Liver (tissue), 9 donors: ENCODE data around the gene LTA4H. TPM values are rescaled to one million over a fixed set of nuclear protein-coding genes. Genes with fewer than 3 reads are reported as not detected.

ENCODE experiments used
- DNase-seq: peaks from one replicate; pipeline ENCODE4 v3.0.0-alpha.2; 2017; ENCODE audit warnings: low spot score
- H3K27ac ChIP-seq, 2 donors: one replicate each; pipeline ENCODE4 v1.7.0; 2013; ENCODE audit warnings: inconsistent platforms in 2 of 2, low read length in 2 of 2, control low read depth in 1 of 2, low read depth in 1 of 2, mild to moderate bottlenecking in 1 of 2
- H3K27me3 ChIP-seq, 4 donors: one replicate each; pipeline versions ENCODE4 v1.6.1 to v1.7.0; 2013; ENCODE audit warnings: low read length in 3 of 4, inconsistent platforms in 1 of 4, mild to moderate bottlenecking in 1 of 4, moderate library complexity in 1 of 4; ENCODE audit not compliant: control insufficient read depth in 4 of 4, insufficient read depth in 4 of 4
- H3K36me3 ChIP-seq, 4 donors: one replicate each; pipeline versions ENCODE4 v1.6.1 to v1.7.0; 2013; ENCODE audit warnings: low read length in 3 of 4, mild to moderate bottlenecking in 3 of 4, low read depth in 1 of 4, moderate library complexity in 1 of 4; ENCODE audit not compliant: control insufficient read depth in 4 of 4, insufficient read depth in 3 of 4
- H3K4me1 ChIP-seq, 4 donors: one replicate each; pipeline versions ENCODE4 v1.6.1 to v1.7.0; 2013; ENCODE audit warnings: low read length in 3 of 4, mild to moderate bottlenecking in 3 of 4, moderate library complexity in 1 of 4; ENCODE audit not compliant: control insufficient read depth in 4 of 4, insufficient read depth in 4 of 4
- H3K4me3 ChIP-seq, 3 donors: one replicate each; pipeline versions ENCODE4 v1.6.1 to v1.7.0; 2013; ENCODE audit warnings: low read length in 3 of 3, control low read depth in 1 of 3, low read depth in 1 of 3, mild to moderate bottlenecking in 1 of 3
- H3K9ac ChIP-seq, 2 donors: one replicate each; pipeline ENCODE4 v1.7.0; 2013; ENCODE audit warnings: low read length in 2 of 2, mild to moderate bottlenecking in 2 of 2, moderate library complexity in 2 of 2, control low read depth in 1 of 2, low read depth in 1 of 2
- H3K9me3 ChIP-seq, 4 donors: one replicate each; pipeline versions ENCODE4 v1.6.1 to v1.7.0; 2013; ENCODE audit warnings: low read length in 3 of 4; ENCODE audit not compliant: control insufficient read depth in 4 of 4
- EGR1 ChIP-seq, 2 donors: IDR thresholded peaks; 2 replicates each; pipeline ENCODE4 v1.6.1; 2016 to 2018; ENCODE audit warnings: antibody characterized with exemption in 2 of 2, low read depth in 2 of 2
- FOXA1 ChIP-seq: IDR thresholded peaks from 2 replicates; pipeline ENCODE4 v1.6.1; 2016; ENCODE audit warnings: antibody characterized with exemption
- GABPA ChIP-seq, 2 donors: IDR thresholded peaks in 1 of 2; conservative IDR thresholded peaks in 1 of 2; 2 replicates each; pipeline ENCODE4 v1.6.1; 2016; ENCODE audit warnings: antibody characterized with exemption in 2 of 2, mild to moderate bottlenecking in 1 of 2, moderate library complexity in 1 of 2
- HNF4A ChIP-seq, 2 donors: conservative IDR thresholded peaks; 2 replicates each; pipeline ENCODE4 v1.6.1; 2016; ENCODE audit warnings: antibody characterized with exemption in 2 of 2, mild to moderate bottlenecking in 2 of 2
- JUND ChIP-seq, 2 donors: IDR thresholded peaks; 2 replicates each; pipeline ENCODE4 v1.6.1; 2016; ENCODE audit warnings: antibody characterized with exemption in 2 of 2
- RAD21 ChIP-seq, 2 donors: IDR thresholded peaks; 2 replicates each; pipeline ENCODE4 v1.6.1; 2016; ENCODE audit warnings: antibody characterized with exemption in 2 of 2, mild to moderate bottlenecking in 2 of 2
- RXRA ChIP-seq, 2 donors: IDR thresholded peaks; 2 replicates each; pipeline ENCODE4 v1.6.1; 2017 to 2018; ENCODE audit warnings: antibody characterized with exemption in 2 of 2, mild to moderate bottlenecking in 1 of 2
- TAF1 ChIP-seq: conservative IDR thresholded peaks from 2 replicates; pipeline ENCODE4 v1.6.1; 2016; ENCODE audit warnings: antibody characterized with exemption, mild to moderate bottlenecking
- YY1 ChIP-seq: IDR thresholded peaks from 2 replicates; pipeline ENCODE4 v1.6.1; 2016; ENCODE audit warnings: antibody characterized with exemption, mild to moderate bottlenecking
- WGBS: extraction: QIAGEN DNeasy Blood & Tissue Kit; methylation state at CpG from one replicate; pipeline ENCODE4 v1.1.7; 2013; 5-methylcytosine and 5-hydroxymethylcytosine counted together
- polyA plus RNA-seq, 2 donors: library from polyadenylated mRNA; stranded (reverse) in 1 of 2; unstranded in 1 of 2; fragments of 200-250 nt in 1 of 2; fragments of >200 nt in 1 of 2; fragmentation: Nextera tagmentation in 1 of 2; extraction: Ambion mirVana in 1 of 2; gene quantifications; one replicate each; pipeline versions ENCODE4 v1.2.1 to v1.2.3, GENCODE V29; 2013 to 2015
- total RNA-seq, 2 donors: library from RNA; depleted of rRNA; stranded (reverse); fragments of >200 nt; gene quantifications; one replicate each; pipeline ENCODE4 v1.2.3, GENCODE V29; 2014
- TF ChIP-seq, protein P1 (sequence below): IDR thresholded peaks from 2 replicates; pipeline ENCODE4 v1.6.1; 2016; ENCODE audit warnings: antibody characterized with exemption
- TF ChIP-seq, protein P2 (sequence below): IDR thresholded peaks from 2 replicates; pipeline ENCODE4 v1.6.1; 2016; ENCODE audit warnings: antibody characterized with exemption
- TF ChIP-seq, protein P3 (sequence below): IDR thresholded peaks from 2 replicates; pipeline ENCODE4 v1.6.1; 2016; ENCODE audit warnings: antibody characterized with exemption
- donor health status: healthy.
- donor health status: healthy.
- donor health status: healthy.
- donor health status: healthy.
- donor health status: healthy.

LTA4H gene
- total and polyA plus RNA-seq, 4 donors = 16.6 to 34.5 (median 20.9) TPM

DNA sequence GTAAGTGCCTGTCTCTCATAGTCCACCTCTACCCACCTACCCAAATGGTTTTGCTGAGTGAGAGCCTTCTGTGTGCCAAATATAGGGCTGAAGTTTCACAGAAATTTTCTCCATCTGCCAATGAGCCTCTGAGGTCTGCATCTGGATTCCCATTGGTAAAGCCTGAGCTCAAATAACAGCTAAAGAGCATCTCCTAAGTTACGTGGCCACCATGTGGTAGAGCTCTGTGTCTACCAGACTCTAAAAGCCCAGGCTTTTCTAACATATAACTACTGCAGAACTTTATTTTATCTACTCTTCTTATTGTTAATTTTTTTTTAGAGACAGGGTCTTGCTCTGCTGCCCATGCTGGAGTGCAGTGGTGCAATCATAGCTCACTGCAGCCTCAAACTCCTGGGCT, 76.3 kb downstream of the LTA4H start:
- H3K4me1 ChIP-seq = peaks cover 0 to 2% (median 2%) of the 10 kb centered on the region in 4 donors
- WGBS = 78% methylated on average over 1 of the region's 1 CpG
- no peak for DNase-seq
- TF ChIP-seq, protein P1, sequence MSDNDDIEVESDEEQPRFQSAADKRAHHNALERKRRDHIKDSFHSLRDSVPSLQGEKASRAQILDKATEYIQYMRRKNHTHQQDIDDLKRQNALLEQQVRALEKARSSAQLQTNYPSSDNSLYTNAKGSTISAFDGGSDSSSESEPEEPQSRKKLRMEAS = no peak
- TF ChIP-seq RAD21 (IDR thresholded peaks at IDR 0.05) (peak; percentile 38 to 64), YY1 (no peak), HNF4A (conservative IDR thresholded peaks at IDR 0.05) (no peak)
- H3K27ac ChIP-seq = no peak overlapping the region
- H3K36me3 ChIP-seq = peaks cover 4 to 40% (median 32%) of the 10 kb centered on the region in 4 donors
- H3K27me3 ChIP-seq = no peaks in the 10 kb centered on the region
- no peak overlapping the region for H3K4me3 ChIP-seq
- H3K9ac ChIP-seq = no peak overlapping the region
- no peaks in the 10 kb centered on the region for H3K9me3 ChIP-seq

DNA sequence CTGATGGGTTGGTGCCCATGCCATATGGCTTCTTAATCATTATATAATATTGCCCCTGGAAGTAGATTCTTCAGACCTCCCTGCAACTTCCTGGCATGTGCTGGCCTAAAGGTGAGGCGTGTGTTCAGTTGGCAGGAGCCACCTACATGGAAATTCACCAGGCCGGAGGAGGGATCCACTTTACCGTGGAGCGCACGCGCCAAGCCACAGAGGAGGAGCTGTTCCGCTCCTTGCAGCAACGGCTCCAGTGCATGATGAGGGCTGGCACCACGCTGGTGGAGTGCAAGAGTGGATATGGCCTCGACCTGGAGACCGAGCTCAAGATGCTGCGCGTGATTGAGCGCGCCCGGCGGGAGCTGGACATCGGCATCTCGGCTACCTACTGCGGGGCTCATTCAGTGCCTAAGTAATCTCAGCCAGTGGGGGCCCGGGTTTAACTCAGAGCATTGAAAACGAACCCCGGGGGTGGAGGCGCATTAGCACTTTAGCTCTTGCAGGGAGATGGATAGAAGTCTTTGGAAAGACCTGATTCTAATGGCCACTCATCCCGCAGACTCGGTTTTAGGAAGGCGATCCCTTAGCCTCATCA, 78.7 kb downstream of the LTA4H start:
- no peak overlapping the region for H3K9ac ChIP-seq
- H3K36me3 ChIP-seq = peaks cover 4 to 38% (median 32%) of the 10 kb centered on the region in 4 donors
- H3K9me3 ChIP-seq = no peaks in the 10 kb centered on the region
- WGBS = 88% methylated on average over 27 of the region's 27 CpGs
- no peak overlapping the region for H3K4me3 ChIP-seq
- TF ChIP-seq JUND (IDR thresholded peaks at IDR 0.05) = no peak
- no peak for TF ChIP-seq RAD21 (IDR thresholded peaks at IDR 0.05)
- H3K27ac ChIP-seq = no peak overlapping the region
- no peak for DNase-seq
- no peaks in the 10 kb centered on the region for H3K27me3 ChIP-seq
- no peaks in the 10 kb centered on the region for H3K4me1 ChIP-seq

DNA sequence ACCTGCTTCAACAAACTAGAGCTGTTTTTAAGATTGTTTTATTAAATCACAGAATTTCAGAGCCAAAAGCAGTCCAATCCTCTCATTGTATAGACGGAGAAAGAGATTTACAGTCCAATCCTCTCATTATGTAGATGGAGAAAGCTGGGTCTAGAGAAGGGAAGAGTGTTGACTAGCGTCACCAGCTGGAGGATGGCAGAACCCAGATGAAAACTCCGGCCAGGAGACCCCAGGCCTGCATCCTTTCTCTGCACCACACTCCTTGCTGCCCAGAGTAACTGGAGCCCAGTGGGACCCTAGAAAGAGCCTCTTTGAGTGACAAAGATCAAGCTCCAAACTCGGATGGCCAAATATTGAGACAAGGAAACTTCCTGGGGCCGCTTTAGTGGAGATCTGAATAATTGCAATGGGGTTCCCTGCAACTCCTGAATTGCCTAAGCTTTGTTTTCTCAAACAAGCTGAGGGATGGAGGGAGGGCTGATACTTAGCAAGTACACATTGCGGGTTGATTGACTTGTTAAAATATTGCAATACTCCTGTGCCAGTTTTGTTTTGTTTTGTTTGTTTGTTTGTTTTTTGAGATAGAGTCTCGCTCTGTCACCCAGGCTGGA, 79.7 kb downstream of the LTA4H start:
- Histone ChIP-seq H3K36me3 (peaks cover 4 to 32% (median 29%) of the 10 kb centered on the region in 4 donors), H3K27ac (no peak overlapping the region), H3K4me3 (no peak overlapping the region), H3K9me3 (no peaks in the 10 kb centered on the region), H3K4me1 (no peaks in the 10 kb centered on the region), H3K27me3 (no peaks in the 10 kb centered on the region), H3K9ac (no peak overlapping the region)
- WGBS = 92% methylated on average over 7 of the region's 7 CpGs
- no peak for DNase-seq
- TF ChIP-seq, protein P2, sequence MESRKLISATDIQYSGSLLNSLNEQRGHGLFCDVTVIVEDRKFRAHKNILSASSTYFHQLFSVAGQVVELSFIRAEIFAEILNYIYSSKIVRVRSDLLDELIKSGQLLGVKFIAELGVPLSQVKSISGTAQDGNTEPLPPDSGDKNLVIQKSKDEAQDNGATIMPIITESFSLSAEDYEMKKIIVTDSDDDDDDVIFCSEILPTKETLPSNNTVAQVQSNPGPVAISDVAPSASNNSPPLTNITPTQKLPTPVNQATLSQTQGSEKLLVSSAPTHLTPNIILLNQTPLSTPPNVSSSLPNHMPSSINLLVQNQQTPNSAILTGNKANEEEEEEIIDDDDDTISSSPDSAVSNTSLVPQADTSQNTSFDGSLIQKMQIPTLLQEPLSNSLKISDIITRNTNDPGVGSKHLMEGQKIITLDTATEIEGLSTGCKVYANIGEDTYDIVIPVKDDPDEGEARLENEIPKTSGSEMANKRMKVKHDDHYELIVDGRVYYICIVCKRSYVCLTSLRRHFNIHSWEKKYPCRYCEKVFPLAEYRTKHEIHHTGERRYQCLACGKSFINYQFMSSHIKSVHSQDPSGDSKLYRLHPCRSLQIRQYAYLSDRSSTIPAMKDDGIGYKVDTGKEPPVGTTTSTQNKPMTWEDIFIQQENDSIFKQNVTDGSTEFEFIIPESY = no peak
- no peak for TF ChIP-seq HNF4A (conservative IDR thresholded peaks at IDR 0.05)
- TF ChIP-seq EGR1 (IDR thresholded peaks at IDR 0.05; ENCODE audit: low read depth in 2 of 2) = no peak
- no peak for TF ChIP-seq JUND (IDR thresholded peaks at IDR 0.05)
- TF ChIP-seq, protein P3, sequence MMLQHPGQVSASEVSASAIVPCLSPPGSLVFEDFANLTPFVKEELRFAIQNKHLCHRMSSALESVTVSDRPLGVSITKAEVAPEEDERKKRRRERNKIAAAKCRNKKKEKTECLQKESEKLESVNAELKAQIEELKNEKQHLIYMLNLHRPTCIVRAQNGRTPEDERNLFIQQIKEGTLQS = no peak
- no peak for TF ChIP-seq RXRA (IDR thresholded peaks at IDR 0.05)
- TF ChIP-seq TAF1 = no peak
- no peak for TF ChIP-seq GABPA (IDR thresholded peaks at IDR 0.05 in 1 of 2, conservative IDR thresholded peaks at IDR 0.05 in 1 of 2)
- TF ChIP-seq FOXA1 = no peak
